HG03066 (cell line): Measurements from ENCODE around the gene SDK1.

Experiments
- ATAC-seq: cut with Tn5 transposase; IDR thresholded peaks from one replicate; pipeline ENCODE4 v1.9.1; 2021; ENCODE audit warnings: low read depth; ENCODE audit not compliant: unreplicated experiment

SDK1 gene

DNA sequence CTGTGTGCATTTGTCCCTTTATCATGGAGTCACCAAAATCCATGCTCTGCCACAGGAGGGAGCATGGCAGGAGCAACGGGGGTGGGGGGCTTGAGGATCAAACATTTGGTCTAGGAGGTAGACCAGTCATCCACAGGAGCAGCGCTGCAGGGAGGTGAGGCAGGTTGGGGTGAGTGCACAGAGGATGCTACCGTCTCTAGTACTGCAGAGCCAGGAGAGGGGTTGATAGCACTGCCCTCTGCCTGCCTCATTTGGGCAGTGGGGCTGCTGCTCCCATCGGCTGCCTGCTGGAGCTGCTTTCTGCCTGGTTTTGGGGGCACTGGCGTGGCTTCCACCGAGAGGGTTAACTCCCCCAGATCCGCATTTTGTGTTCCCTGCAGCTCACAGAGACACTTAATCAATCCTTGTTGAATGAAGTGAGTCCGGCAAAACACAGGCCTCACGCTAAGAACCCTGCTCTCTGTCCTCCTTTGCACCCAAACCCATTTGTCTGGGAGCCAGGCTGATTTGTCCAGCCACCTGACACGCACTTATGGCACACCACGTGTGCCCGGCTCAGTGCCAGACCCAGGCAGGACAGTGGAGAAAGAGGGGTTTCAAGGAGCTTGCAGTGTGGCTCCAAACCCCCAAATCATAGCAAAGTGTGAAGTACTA is 854.0 kb downstream of the SDK1 start:
- no peak for ATAC-seq

- ATAC-seq: no peak
Measured at GRCh38 chr7:4156190-4156589, 855.1 kb downstream of the SDK1 start.

DNA sequence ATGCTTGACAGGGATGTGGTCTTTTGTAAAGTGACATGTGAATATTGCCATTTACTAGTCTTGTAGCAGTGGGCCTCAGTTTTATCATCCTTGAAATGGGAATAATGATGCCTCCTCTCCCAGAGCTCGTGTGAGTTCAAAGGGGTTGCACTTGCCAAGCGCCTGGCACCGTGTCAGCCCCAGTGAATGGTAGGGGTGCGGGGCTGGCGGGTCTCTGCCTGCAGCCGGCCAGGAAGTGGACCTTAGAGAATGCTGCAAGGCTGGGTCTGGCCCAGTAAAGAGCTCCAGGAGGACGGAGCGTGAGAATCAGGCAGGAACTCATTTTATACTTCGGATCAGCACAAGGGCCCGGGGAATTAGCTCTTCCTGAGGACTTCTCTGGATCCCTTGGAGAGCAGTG is 856.6 kb downstream of the SDK1 start:
- no peak for ATAC-seq

GRCh38 chr7:4158441-4159153 is 857.5 kb downstream of the SDK1 start:
- no peak for ATAC-seq

DNA sequence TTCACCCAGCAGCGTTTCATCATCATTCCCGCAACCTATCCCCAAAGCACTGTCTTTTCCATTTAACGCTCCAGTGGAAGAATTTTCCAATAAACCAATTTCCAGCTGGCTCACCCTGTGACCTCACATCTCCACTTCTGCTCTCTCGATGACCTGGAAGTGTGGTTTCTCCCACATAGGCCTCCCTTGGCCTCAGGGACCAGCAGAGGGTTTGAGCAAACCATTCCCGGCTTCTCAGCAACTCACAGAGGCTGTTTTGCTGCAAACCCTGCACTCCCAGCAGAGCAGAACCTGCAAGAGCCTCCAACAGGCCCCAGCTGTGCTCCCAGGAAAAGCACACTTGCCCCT is 858.1 kb downstream of the SDK1 start:
- ATAC-seq: no peak

DNA sequence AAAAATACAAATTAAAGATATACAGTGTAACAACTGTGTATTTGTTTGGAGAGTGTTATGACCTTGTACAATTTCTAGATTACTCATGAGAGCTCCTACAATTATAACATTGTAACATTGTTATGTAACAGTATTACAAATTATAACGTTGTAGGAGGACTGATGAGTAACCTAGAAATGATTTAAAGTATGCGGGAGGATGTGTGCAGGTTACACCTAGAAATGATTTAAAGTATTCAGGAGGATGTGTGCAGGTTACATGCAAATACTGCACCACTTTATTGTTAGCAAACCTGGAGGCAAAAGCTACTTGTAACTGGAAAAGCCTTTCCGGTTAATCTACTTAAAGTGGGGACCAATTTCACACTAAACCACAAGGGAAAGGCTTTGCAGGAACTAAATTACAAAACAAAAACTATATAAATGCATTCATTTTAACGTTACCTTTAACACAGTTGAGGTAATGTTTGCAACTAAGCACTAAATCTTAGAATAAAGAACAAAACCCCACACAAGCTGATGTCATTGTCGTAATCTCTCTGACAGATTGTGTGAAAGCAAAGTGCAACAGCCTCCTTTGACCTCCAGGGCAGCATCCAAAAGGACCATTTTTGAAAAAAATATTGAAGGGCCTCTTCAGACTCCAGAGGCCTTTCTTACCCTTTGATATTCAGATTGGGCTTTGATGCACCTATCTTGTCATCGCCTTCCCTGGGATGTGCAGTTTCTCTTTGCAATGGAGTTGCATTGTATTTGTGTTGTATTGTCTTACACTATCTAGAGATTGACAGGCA is 858.9 kb downstream of the SDK1 start:
- ATAC-seq: no peak

- ATAC-seq: no peak
Measured at GRCh38 chr7:4162884-4163564, 862.0 kb downstream of the SDK1 start.

GRCh38 chr7:4163565-4164203 is 862.6 kb downstream of the SDK1 start:
- no peak for ATAC-seq

GRCh38 chr7:4164556-4164955 is 863.5 kb downstream of the SDK1 start:
- no peak for ATAC-seq

- ATAC-seq: no peak
Measured at GRCh38 chr7:4166340-4166739, 865.3 kb downstream of the SDK1 start.

DNA sequence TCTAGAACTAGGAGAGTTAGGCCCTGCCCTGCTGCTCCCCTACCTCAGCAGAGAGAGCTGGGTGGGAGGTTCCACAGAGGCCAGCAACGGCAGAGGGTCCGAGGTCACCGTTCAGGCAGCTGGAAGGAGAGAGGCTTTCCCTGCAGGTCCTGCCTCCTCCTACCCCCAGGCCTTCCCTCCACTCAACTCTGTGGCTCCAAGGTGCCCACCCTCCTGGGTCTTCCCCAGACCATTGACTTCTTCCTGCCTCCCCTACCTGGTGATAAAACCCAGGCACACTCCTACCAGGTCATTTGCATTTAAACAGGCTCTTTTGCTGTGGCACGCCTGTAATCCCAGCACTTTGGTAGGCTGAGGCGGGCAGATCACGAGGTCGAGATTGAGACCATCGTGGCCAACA is 865.8 kb downstream of the SDK1 start:
- ATAC-seq: no peak

- no peak for ATAC-seq
Measured at GRCh38 chr7:4167385-4167910, 866.4 kb downstream of the SDK1 start.

DNA sequence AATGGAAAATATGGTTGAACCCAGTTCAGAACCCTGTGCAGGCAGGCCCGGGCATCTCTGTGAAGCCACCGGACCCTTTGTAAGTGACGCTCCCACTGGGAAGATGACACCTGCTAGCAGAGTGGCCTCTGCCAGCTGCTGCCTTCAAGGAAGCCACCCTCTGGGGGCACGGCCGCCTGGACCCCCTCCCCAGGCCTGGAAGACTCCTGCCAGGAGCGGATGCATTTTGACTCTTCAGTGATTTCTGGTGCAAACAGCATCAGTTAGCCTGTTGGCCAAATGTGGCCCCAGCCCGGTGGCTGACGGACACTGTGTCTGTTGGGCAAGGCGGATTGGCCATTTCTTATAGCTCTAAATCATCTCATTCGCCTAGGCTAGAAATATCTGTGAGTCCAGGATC is 867.0 kb downstream of the SDK1 start:
- ATAC-seq: no peak

GRCh38 chr7:4168541-4168940 is 867.5 kb downstream of the SDK1 start:
- no peak for ATAC-seq

- ATAC-seq: no peak
Measured at GRCh38 chr7:4169455-4169854, 868.4 kb downstream of the SDK1 start.

GRCh38 chr7:4170997-4171786 is 870.1 kb downstream of the SDK1 start:
- no peak for ATAC-seq

DNA sequence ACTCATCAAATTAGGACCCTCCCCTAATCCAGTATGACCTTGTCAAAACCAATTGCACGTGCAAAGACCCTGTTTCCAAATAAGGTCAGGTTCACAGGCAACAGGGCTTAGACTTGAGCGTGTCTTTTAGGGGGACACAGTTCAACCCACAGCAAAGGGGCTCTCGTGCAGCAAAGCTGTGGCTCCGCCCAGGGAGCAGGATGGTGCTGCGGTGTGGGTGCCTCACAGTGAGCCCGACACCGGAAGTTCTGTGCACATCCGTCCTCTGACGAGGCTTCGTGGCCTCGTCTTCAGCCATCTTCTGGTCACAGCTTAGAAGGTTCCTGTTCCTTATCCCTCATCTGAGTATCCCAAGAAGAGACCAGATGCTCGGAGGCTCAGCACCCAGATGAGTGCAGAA is 871.8 kb downstream of the SDK1 start:
- ATAC-seq: no peak

GRCh38 chr7:4173615-4174014 is 872.6 kb downstream of the SDK1 start:
- ATAC-seq: no peak

DNA sequence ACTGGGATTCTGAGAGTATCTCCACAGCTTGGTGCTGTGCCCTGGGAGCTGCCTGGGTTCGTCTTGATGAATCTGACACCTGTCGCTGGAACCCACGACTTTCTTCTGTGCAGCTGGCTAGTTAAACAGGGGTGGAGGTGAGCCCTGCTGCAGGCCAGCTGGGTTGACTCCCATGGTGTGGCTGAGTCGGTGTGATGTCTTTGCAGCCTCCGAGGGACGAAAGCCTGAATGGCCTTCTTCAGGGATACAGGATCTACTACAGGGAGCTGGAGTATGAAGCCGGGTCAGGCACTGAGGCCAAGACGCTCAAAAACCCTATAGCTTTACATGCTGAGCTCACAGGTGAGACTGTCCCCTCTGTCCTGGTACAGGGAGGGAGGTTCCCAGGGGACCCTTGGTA is 873.0 kb downstream of the SDK1 start:
- no peak for ATAC-seq

- no peak for ATAC-seq
Measured at GRCh38 chr7:4174451-4174850, 873.4 kb downstream of the SDK1 start.
